ENCODE data around the gene GADD45B. TPM values are rescaled to one million over a fixed set of nuclear protein-coding genes. Genes with fewer than 3 reads are reported as not detected.
A peak's percentile ranks its signal among the peaks of the same experiment; 100 is the strongest.

The GADD45B gene
- total RNA-seq, 6 donors from 2014 or later: 93.2 to 247 (median 139) TPM

- no peak for TF ChIP-seq POLR2AphosphoS5 (IDR thresholded peaks at IDR 0.05)
- TF ChIP-seq POLR2A (IDR thresholded peaks at IDR 0.05): no peak
- no peak for TF ChIP-seq EP300 (IDR thresholded peaks at IDR 0.05)
- TF ChIP-seq CTCF (IDR thresholded peaks at IDR 0.05): no peak
- peak overlapping the region in 3 of 4 donors; percentile 84 to 98 (median 97) for H3K27ac ChIP-seq
- H3K9me3 ChIP-seq: no peaks in the 10 kb centered on the region
- peaks cover 4 to 37% (median 21%) of the 10 kb centered on the region in 4 donors for H3K36me3 ChIP-seq
- WGBS, 2 donors: 80 to 84% methylated on average over 24 to 36 of the region's 37 CpGs
- H3K4me1 ChIP-seq: peaks cover 22 to 38% (median 24%) of the 10 kb centered on the region in 4 donors
- DNase-seq (peak in 1 of 2 donors; percentile 84), ATAC-seq (ENCODE audit: low FRiP score in 2 of 2) (no peak)
- peak overlapping the region in 2 of 4 donors; percentile 79 to 95 for H3K4me3 ChIP-seq
- no peaks in the 10 kb centered on the region for H3K27me3 ChIP-seq
Observed at GRCh38 chr19:2428756-2429711, 46.9 kb upstream of the GADD45B start.

GRCh38 chr19:2429917-2430535 is 45.9 kb upstream of the GADD45B start:
- 90 to 92% methylated on average over 22 to 25 of the region's 25 CpGs for WGBS, 2 donors
- Histone ChIP-seq H3K9me3 (no peaks in the 10 kb centered on the region), H3K4me3 (no peak overlapping the region), H3K36me3 (peaks cover 4 to 47% (median 29%) of the 10 kb centered on the region in 4 donors), H3K27ac (no peak overlapping the region), H3K4me1 (peaks cover 21 to 34% (median 23%) of the 10 kb centered on the region in 4 donors), H3K27me3 (no peaks in the 10 kb centered on the region)
- DNase-seq (peak in 1 of 2 donors; percentile 78), ATAC-seq (ENCODE audit: low FRiP score in 2 of 2) (no peak)
- TF ChIP-seq CTCF (IDR thresholded peaks at IDR 0.05): no peak
- TF ChIP-seq EP300 (IDR thresholded peaks at IDR 0.05): no peak
- no peak for TF ChIP-seq POLR2AphosphoS5 (IDR thresholded peaks at IDR 0.05)
- TF ChIP-seq POLR2A (IDR thresholded peaks at IDR 0.05): no peak

GRCh38 chr19:2431318-2432055 is 44.4 kb upstream of the GADD45B start:
- Histone ChIP-seq H3K9me3 (no peaks in the 10 kb centered on the region), H3K4me1 (peaks cover 10 to 19% (median 13%) of the 10 kb centered on the region in 4 donors), H3K27me3 (no peaks in the 10 kb centered on the region), H3K4me3 (no peak overlapping the region), H3K27ac (no peak overlapping the region), H3K36me3 (peaks cover 4 to 44% (median 31%) of the 10 kb centered on the region in 4 donors)
- 96 to 98% methylated on average over 22 to 36 of the region's 37 CpGs for WGBS, 2 donors
- no peak for ATAC-seq (ENCODE audit: low FRiP score in 2 of 2)
- no peak for TF ChIP-seq CTCF (IDR thresholded peaks at IDR 0.05)
- no peak for TF ChIP-seq EP300 (IDR thresholded peaks at IDR 0.05)
- TF ChIP-seq POLR2A (IDR thresholded peaks at IDR 0.05): no peak
- no peak for TF ChIP-seq POLR2AphosphoS5 (IDR thresholded peaks at IDR 0.05)
- peak in 1 of 2 donors; percentile 71 for DNase-seq

- H3K36me3 ChIP-seq: peaks cover 4 to 51% (median 36%) of the 10 kb centered on the region in 4 donors
Observed at GRCh38 chr19:2432131-2432848, 43.6 kb upstream of the GADD45B start.

More at GRCh38 chr19:2432131-2432848, 43.6 kb upstream of the GADD45B start:
- Histone ChIP-seq H3K27ac (no peak overlapping the region), H3K9me3 (no peaks in the 10 kb centered on the region), H3K4me1 (peaks cover 6 to 11% (median 8%) of the 10 kb centered on the region in 4 donors), H3K27me3 (no peaks in the 10 kb centered on the region), H3K4me3 (no peak overlapping the region)
- DNase-seq (peak in 1 of 2 donors; percentile 67), ATAC-seq (ENCODE audit: low FRiP score in 2 of 2) (no peak)
- no peak for TF ChIP-seq EP300 (IDR thresholded peaks at IDR 0.05)
- WGBS, 2 donors: 99% methylated on average over 24 to 25 of the region's 25 CpGs
